HG03457 (cell line): ENCODE results near the gene ZNF224.
"Not testable (repeated sequence)": the region's sequence is repeated elsewhere in the genome, so short reads cannot be mapped to it uniquely, and the experiment has no call there.

Source experiments
- ATAC-seq: cut with Tn5 transposase; IDR thresholded peaks from one replicate; pipeline ENCODE4 v1.9.1; 2021; ENCODE audit warnings: moderate number of reproducible peaks; ENCODE audit not compliant: unreplicated experiment

ZNF224 gene

GRCh38 chr19:44121162-44121561 is 27.0 kb downstream of the ZNF224 start:
- not testable (repeated sequence) for ATAC-seq

DNA sequence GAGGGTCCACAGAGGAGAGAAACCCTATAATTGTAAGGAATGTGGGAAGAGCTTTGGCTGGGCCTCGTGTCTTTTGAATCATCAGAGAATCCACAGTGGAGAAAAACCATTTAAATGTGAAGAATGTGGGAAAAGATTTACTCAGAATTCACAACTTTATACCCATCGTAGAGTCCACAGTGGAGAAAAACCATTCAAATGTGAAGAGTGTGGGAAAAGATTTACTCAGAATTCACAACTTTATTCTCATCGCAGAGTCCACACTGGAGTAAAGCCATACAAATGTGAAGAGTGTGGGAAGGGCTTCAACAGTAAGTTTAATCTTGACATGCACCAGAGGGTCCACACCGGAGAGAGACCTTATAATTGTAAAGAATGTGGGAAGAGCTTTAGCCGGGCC is 37.8 kb downstream of the ZNF224 start:
- ATAC-seq = no peak

DNA sequence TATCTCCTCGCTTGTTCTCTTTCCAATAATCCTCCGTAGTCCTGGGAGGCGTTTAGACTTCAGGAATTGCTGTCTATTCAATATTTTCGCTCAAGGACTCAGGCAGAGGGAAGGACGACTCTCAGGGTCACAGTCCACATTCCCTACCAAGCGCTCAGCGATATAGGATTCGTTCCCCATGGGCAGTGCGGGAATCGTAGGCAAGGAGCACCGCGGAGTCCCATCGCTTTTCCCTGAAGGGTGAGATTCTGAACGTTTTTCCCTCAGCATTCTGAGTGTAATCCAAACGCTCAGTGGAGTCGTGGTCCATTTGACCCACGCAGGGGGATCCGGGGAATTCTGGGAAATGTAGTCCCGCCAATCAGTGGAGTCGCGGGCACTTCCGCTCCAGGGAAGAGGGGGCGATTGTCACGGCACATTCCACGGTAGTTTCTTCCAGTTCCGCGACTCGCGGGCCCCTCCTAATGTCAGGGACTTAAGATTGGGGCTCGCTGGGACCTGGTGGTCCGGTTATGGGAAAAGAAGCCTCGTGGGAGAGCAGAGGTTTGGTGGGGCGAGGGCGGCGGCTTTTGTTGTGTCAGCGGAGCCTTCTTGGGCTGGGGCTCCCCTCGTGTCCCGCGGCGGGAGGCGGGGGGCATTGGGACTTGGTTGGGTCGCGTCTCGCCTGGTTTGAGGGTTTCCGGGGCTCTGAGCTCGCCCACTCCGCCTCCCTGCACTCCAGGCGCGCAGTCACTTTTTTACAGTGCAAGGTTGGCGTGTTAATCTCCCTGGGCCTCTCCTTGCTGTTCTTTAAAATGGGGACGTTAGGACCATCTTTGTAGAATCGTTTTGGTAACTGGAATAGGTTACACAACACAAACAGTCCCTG is 47.3 kb downstream of the ZNF224 start, which contains the start of gene ZNF234:
Gene ZNF234 (plus strand): TSS at position 364 of the 868 bp plus-strand sequence. CDS start 3,079 bp downstream, outside the sequence.
- ATAC-seq = no peak

DNA sequence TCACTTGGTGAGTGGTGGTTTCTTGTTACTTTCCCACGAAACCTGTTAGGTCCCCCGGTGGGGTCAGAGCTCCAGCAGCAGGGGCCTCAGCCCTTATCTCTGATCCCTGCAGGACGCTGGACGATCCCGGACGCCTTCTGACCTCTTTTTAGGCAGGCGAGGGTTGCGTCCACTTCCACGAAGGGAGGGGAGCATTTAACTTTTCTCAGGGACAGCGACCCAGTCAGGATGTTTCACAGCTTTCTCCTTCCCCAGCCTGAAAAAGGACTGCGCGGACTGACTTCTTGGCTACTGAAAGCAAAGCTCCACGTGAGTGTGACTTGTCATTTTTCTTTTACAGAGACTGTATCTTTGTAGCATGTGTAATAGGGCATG is 47.9 kb downstream of the ZNF224 start:
- ATAC-seq = no peak

GRCh38 chr19:44149776-44150175 is 55.6 kb downstream of the ZNF224 start:
- ATAC-seq = no peak

DNA sequence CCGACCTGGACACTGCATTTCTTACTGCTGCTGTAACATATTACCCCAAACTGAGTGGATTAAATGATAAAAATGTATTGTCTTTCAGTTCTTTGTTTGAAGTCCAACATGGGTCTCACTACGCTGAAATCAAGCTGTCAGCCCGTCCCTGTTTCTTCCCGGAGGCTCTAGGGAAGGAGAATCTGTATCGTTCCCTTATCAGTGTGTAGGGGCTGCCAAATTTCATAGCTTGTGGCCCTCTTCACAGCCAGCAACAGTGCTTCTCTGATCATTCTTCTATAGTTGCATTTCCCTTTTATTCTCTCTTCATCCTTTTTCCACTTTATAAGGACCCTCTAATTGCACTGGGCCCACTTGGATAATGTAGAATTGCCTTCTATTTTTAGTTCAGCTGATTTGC is 57.3 kb downstream of the ZNF224 start:
- ATAC-seq = no peak

- ATAC-seq = no peak
These were observed 62.3 kb downstream of the ZNF224 start for GRCh38 chr19:44156475-44156874.
